A673 (cell line): ENCODE measurements around the gene CACNA1G. TPM values are rescaled to one million over a fixed set of nuclear protein-coding genes. Genes with fewer than 3 reads are reported as not detected.

Experiments used
- BruUV-seq: library from RNA; stranded (reverse); fragments of 400-500 nt; replicated peaks from 2 replicates; lab custom pipeline; 2021; lab: Mats Ljungman, UMichigan
- CTCF ChIA-PET: fragments of 300-600 bp; sonication (Branson Sonifier 250); formaldehyde crosslinking; loops from one replicate; lab custom pipeline; 2022; ENCODE audit warnings: antibody characterized with exemption; lab: Charles Lee
- POLR2A ChIA-PET: fragments of 300-600 bp; sonication (Branson Sonifier 250); formaldehyde crosslinking; loops from one replicate; lab custom pipeline; 2022; ENCODE audit warnings: antibody characterized with exemption; ENCODE audit not compliant: low non-redundant PET; lab: Charles Lee
- DNase-seq: peaks from one replicate; pipeline ENCODE4 v3.0.0-alpha.2; 2015; ENCODE audit warnings: low spot score
- H3K27ac ChIP-seq: fragments of 200-600 bp; sonication (generic); 2 replicates; pipeline ENCODE4 v1.5.1; 2016; ENCODE audit warnings: mixed run types, low read depth, mild to moderate bottlenecking, mixed read lengths, antibody characterized with exemption, low read length; ENCODE audit not compliant: poor library complexity, severe bottlenecking
- H3K27me3 ChIP-seq: fragments of 200-600 bp; sonication (generic); replicated peaks from 2 replicates; pipeline ENCODE4 v1.6.1; 2017; ENCODE audit warnings: mixed run types, low read depth, mild to moderate bottlenecking, mixed read lengths, antibody characterized with exemption, low read length; ENCODE audit not compliant: insufficient read depth, poor library complexity
- H3K36me3 ChIP-seq: fragments of 200-600 bp; sonication (generic); 2 replicates; pipeline ENCODE4 v1.6.1; 2016; ENCODE audit warnings: mixed run types, mild to moderate bottlenecking, mixed read lengths, antibody characterized with exemption, low read length; ENCODE audit not compliant: insufficient read depth, poor library complexity, severe bottlenecking
- H3K4me1 ChIP-seq: fragments of 200-600 bp; sonication (generic); 2 replicates; pipeline ENCODE4 v1.6.1; 2017; ENCODE audit warnings: mixed run types, mild to moderate bottlenecking, mixed read lengths, antibody characterized with exemption, low read length; ENCODE audit not compliant: insufficient read depth, poor library complexity, severe bottlenecking
- H3K4me3 ChIP-seq: fragments of 200-600 bp; sonication (generic); 2 replicates; pipeline ENCODE4 v1.5.1; 2016; ENCODE audit warnings: low read depth, mixed run types, mild to moderate bottlenecking, mixed read lengths, low read length; ENCODE audit not compliant: poor library complexity, severe bottlenecking
- H3K9me3 ChIP-seq: fragments of 200-600 bp; sonication (generic); 2 replicates; pipeline ENCODE4 v1.6.1; 2016; ENCODE audit warnings: mixed run types, low read depth, mild to moderate bottlenecking, mixed read lengths, antibody characterized with exemption, low read length; ENCODE audit not compliant: poor library complexity, severe bottlenecking
- EZH2 ChIP-seq: fragments of 200-600 bp; sonication (generic); IDR thresholded peaks from 2 replicates; pipeline ENCODE4 v1.6.1; 2017; ENCODE audit warnings: borderline replicate concordance, low read depth, mild to moderate bottlenecking, mixed read lengths, antibody characterized with exemption, low read length; ENCODE audit not compliant: poor library complexity, severe bottlenecking
- intact Hi-C: fragments of 100-400 bp; cut with micrococcal nuclease; formaldehyde crosslinking; loops from one replicate; pipeline ENCODE4 v1.10.0; 2022; ENCODE audit not compliant: unreplicated experiment
- total RNA-seq: library from RNA; stranded (reverse); gene quantifications from 2 replicates; pipeline ENCODE4 v1.2.3, GENCODE V29; 2021
- TF ChIP-seq, protein P1 (sequence below): fragments of 300-800, 200-600 bp; sonication (generic); conservative IDR thresholded peaks from 2 replicates; pipeline ENCODE4 v1.5.1; 2017; ENCODE audit warnings: low read depth, mild to moderate bottlenecking, antibody characterized with exemption, low read length, moderate library complexity, mixed read lengths

The CACNA1G gene
- total RNA-seq, 1 experiment from 2014 or later: 7.1 TPM

DNA sequence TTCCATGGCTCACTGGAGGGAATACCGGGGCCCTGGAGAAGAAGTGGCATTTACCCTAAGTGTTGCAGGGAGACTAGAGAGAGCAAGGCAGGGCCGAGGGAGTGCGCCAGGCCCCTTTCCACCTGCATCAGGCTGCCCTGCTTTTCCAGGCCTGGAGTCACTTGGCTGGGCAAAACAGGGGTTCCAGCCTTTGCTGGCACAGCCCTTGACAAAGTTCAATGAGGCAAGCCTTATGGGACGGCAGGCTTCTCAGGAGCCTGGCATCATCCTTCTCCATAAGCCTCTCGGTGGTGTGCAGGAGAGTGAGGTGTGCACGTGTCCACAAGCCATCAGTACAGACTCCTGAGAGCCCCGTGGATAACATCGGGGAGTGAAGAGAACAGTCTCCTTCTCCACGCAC, 27.1 kb downstream of the CACNA1G start:
- ChIA-PET CTCF (no interaction called here), POLR2A (no interaction called here)
- Histone ChIP-seq H3K4me1 (no peaks in the 10 kb centered on the region), H3K9me3 (no peaks in the 10 kb centered on the region), H3K4me3 (no peak overlapping the region), H3K27ac (no peak overlapping the region), H3K27me3 (no peaks in the 10 kb centered on the region), H3K36me3 (no peaks in the 10 kb centered on the region)
- no TSS peak for BruUV-seq
- no peak for TF ChIP-seq EZH2
- TF ChIP-seq, protein P1, sequence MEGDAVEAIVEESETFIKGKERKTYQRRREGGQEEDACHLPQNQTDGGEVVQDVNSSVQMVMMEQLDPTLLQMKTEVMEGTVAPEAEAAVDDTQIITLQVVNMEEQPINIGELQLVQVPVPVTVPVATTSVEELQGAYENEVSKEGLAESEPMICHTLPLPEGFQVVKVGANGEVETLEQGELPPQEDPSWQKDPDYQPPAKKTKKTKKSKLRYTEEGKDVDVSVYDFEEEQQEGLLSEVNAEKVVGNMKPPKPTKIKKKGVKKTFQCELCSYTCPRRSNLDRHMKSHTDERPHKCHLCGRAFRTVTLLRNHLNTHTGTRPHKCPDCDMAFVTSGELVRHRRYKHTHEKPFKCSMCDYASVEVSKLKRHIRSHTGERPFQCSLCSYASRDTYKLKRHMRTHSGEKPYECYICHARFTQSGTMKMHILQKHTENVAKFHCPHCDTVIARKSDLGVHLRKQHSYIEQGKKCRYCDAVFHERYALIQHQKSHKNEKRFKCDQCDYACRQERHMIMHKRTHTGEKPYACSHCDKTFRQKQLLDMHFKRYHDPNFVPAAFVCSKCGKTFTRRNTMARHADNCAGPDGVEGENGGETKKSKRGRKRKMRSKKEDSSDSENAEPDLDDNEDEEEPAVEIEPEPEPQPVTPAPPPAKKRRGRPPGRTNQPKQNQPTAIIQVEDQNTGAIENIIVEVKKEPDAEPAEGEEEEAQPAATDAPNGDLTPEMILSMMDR: no peak
- no peak for DNase-seq
- intact Hi-C loops: no loop called here

DNA sequence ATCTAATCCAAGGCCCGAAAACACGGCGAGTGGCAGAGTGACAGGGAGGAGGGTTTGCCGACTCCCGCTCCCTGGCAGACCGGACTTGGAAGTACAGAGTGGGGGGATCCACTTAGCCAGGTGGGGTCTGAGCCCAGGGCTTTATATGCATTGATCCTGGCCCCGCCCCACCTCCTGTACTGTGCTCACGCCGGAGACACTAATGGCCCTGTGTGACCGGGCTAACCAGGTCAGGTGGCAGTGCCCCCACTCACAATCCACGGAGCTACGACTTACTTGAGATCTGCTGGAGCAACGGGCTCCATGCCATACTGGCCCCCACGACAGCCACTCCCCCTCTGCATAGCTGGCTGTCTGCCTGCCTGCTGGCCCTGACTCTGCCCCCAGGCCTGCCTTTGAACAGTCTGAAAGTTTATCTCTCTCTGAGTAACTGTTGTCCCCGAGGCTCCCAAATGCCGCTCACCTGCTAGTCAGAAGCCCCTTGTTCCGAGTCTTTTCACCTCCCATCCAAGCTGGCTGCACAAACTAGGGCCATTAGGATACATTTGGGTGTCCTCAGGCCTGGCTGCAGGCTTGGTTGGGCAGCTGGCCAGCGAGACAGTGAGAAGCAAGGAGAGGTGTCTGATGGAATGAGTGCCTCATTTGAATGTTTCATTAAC, 28.0 kb downstream of the CACNA1G start:
- no peaks in the 10 kb centered on the region for H3K36me3 ChIP-seq
- CTCF ChIA-PET: interaction anchor here (0.6 kb wide), 1 partner anchor 28 kb away, joined by 3 read pairs; no protein-coding TSS in a partner anchor
- intact Hi-C loops: no loop called here
- no peaks in the 10 kb centered on the region for H3K4me1 ChIP-seq
- no peak for DNase-seq
- H3K4me3 ChIP-seq: no peak overlapping the region
- no peak overlapping the region for H3K27ac ChIP-seq
- no peaks in the 10 kb centered on the region for H3K27me3 ChIP-seq
- H3K9me3 ChIP-seq: no peaks in the 10 kb centered on the region
- POLR2A ChIA-PET: no interaction called here
- TF ChIP-seq EZH2: no peak
- TF ChIP-seq, protein P1: no peak
- no TSS peak for BruUV-seq

DNA sequence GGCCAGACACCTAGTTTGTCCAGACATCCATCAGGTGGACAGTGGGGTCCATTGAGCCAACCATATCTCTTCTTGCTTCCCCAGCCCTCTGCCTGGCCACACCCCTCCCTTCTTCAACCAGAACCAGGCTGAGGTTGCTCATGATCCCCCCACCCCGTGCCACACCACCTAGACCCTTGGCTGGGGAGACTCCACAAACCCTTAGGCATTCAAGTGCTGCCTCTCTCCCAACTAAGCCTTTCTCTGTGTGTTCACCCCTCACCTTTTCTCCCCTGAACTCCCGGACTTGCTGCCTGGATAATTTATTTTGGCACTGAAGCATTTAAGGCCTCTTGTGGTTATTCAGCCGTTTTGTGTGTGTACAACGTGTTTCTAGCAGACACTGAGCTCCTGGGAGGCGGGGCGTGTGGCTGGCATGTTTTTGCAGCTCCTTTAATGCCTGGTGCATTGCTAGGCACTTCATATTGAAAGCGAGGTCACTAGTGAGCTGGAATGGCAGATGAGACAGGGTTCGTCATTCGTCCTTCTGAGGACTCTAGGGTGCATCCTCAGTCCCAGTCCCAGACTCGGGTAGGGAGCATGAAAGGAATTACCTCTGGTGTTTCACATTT, 28.7 kb downstream of the CACNA1G start:
- H3K27ac ChIP-seq: no peak overlapping the region
- POLR2A ChIA-PET: no interaction called here
- no peaks in the 10 kb centered on the region for H3K36me3 ChIP-seq
- CTCF ChIA-PET: interaction anchor here (0.6 kb wide), 1 partner anchor 28 kb away, joined by 3 read pairs; no protein-coding TSS in a partner anchor
- DNase-seq: no peak
- H3K9me3 ChIP-seq: no peaks in the 10 kb centered on the region
- TF ChIP-seq, protein P1: no peak
- TF ChIP-seq EZH2: no peak
- no peaks in the 10 kb centered on the region for H3K27me3 ChIP-seq
- no peak overlapping the region for H3K4me3 ChIP-seq
- H3K4me1 ChIP-seq: no peaks in the 10 kb centered on the region
- BruUV-seq: no TSS peak
- intact Hi-C loops: no loop called here
